Measurements from ENCODE around the gene SLC13A3.

DNA sequence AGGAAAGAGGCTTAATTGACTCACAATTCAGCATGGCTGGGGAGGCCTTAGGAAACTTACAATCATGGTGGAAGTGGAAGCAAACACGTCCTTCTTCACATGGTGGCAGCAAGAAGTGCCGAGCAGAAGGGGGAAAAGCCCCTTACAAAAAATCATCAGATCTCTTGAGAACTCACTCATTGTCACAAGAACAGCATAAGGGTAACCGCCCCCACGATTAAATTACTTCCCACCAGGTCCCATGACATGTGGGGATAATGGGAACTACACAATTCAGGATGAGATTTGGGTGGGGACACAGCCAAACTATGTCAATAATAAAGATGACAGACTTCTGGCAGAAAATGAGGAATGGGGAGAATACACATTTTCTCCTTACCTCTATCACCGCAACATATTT is 80.3 kb downstream of the SLC13A3 start:
- TF ChIP-seq, protein P1, sequence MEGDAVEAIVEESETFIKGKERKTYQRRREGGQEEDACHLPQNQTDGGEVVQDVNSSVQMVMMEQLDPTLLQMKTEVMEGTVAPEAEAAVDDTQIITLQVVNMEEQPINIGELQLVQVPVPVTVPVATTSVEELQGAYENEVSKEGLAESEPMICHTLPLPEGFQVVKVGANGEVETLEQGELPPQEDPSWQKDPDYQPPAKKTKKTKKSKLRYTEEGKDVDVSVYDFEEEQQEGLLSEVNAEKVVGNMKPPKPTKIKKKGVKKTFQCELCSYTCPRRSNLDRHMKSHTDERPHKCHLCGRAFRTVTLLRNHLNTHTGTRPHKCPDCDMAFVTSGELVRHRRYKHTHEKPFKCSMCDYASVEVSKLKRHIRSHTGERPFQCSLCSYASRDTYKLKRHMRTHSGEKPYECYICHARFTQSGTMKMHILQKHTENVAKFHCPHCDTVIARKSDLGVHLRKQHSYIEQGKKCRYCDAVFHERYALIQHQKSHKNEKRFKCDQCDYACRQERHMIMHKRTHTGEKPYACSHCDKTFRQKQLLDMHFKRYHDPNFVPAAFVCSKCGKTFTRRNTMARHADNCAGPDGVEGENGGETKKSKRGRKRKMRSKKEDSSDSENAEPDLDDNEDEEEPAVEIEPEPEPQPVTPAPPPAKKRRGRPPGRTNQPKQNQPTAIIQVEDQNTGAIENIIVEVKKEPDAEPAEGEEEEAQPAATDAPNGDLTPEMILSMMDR (IDR thresholded peaks at IDR 0.05; ENCODE audit: low read depth, low read length, missing input control), result no peak
- TF ChIP-seq TAF1 (conservative IDR thresholded peaks at IDR 0.05), result no peak
- TF ChIP-seq, protein P2, sequence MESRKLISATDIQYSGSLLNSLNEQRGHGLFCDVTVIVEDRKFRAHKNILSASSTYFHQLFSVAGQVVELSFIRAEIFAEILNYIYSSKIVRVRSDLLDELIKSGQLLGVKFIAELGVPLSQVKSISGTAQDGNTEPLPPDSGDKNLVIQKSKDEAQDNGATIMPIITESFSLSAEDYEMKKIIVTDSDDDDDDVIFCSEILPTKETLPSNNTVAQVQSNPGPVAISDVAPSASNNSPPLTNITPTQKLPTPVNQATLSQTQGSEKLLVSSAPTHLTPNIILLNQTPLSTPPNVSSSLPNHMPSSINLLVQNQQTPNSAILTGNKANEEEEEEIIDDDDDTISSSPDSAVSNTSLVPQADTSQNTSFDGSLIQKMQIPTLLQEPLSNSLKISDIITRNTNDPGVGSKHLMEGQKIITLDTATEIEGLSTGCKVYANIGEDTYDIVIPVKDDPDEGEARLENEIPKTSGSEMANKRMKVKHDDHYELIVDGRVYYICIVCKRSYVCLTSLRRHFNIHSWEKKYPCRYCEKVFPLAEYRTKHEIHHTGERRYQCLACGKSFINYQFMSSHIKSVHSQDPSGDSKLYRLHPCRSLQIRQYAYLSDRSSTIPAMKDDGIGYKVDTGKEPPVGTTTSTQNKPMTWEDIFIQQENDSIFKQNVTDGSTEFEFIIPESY (IDR thresholded peaks at IDR 0.05), result no peak
- TF ChIP-seq, protein P3, sequence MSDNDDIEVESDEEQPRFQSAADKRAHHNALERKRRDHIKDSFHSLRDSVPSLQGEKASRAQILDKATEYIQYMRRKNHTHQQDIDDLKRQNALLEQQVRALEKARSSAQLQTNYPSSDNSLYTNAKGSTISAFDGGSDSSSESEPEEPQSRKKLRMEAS (IDR thresholded peaks at IDR 0.05), result no peak
- TF ChIP-seq, protein P4, sequence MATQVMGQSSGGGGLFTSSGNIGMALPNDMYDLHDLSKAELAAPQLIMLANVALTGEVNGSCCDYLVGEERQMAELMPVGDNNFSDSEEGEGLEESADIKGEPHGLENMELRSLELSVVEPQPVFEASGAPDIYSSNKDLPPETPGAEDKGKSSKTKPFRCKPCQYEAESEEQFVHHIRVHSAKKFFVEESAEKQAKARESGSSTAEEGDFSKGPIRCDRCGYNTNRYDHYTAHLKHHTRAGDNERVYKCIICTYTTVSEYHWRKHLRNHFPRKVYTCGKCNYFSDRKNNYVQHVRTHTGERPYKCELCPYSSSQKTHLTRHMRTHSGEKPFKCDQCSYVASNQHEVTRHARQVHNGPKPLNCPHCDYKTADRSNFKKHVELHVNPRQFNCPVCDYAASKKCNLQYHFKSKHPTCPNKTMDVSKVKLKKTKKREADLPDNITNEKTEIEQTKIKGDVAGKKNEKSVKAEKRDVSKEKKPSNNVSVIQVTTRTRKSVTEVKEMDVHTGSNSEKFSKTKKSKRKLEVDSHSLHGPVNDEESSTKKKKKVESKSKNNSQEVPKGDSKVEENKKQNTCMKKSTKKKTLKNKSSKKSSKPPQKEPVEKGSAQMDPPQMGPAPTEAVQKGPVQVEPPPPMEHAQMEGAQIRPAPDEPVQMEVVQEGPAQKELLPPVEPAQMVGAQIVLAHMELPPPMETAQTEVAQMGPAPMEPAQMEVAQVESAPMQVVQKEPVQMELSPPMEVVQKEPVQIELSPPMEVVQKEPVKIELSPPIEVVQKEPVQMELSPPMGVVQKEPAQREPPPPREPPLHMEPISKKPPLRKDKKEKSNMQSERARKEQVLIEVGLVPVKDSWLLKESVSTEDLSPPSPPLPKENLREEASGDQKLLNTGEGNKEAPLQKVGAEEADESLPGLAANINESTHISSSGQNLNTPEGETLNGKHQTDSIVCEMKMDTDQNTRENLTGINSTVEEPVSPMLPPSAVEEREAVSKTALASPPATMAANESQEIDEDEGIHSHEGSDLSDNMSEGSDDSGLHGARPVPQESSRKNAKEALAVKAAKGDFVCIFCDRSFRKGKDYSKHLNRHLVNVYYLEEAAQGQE (IDR thresholded peaks at IDR 0.05), result no peak
- TF ChIP-seq JUND (IDR thresholded peaks at IDR 0.05), result no peak
- no peak for TF ChIP-seq GABPA (IDR thresholded peaks at IDR 0.05 in 1 of 2, conservative IDR thresholded peaks at IDR 0.05 in 1 of 2)
- TF ChIP-seq HNF4A (conservative IDR thresholded peaks at IDR 0.05), result no peak
- TF ChIP-seq HNF4G (IDR thresholded peaks at IDR 0.05), result no peak
- no peak for TF ChIP-seq RAD21 (IDR thresholded peaks at IDR 0.05)
- no peak for TF ChIP-seq YY1 (IDR thresholded peaks at IDR 0.05)
- no peak for TF ChIP-seq EGR1 (IDR thresholded peaks at IDR 0.05; ENCODE audit: low read depth in 2 of 2)
- no peak for TF ChIP-seq SP1 (IDR thresholded peaks at IDR 0.05)
- TF ChIP-seq, protein P5, sequence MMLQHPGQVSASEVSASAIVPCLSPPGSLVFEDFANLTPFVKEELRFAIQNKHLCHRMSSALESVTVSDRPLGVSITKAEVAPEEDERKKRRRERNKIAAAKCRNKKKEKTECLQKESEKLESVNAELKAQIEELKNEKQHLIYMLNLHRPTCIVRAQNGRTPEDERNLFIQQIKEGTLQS (IDR thresholded peaks at IDR 0.05), result no peak

All from liver (tissue), 3 donors.